ENCODE data around the gene GRAMD1B. TPM values are rescaled to one million over a fixed set of nuclear protein-coding genes. Genes with fewer than 3 reads are reported as not detected.

GRAMD1B gene
- total RNA-seq, 1 experiment from 2014 or later: 82.1 TPM

GRCh38 chr11:123562829-123563228, 132.8 kb downstream of the GRAMD1B start:
- Histone ChIP-seq H3K9me2 (replicated peaks; ENCODE audit: low read length) (no peaks in the 10 kb centered on the region), H3K9me3 (ENCODE audit: low read length) (no peaks in the 10 kb centered on the region), H4K20me1 (ENCODE audit: low read length) (no peaks in the 10 kb centered on the region; the same call in 1 of the 2 replicates), H2AFZ (ENCODE audit: low read length) (no peak overlapping the region), H3K4me3 (ENCODE audit: low read length) (no peak overlapping the region), H3K27ac (ENCODE audit: low read length) (no peak overlapping the region), H3K27me3 (ENCODE audit: low read length) (no peaks in the 10 kb centered on the region), H3K4me2 (ENCODE audit: low read length) (no peak overlapping the region), H3K36me3 (ENCODE audit: low read depth, low read length) (no peaks in the 10 kb centered on the region), H3K79me2 (ENCODE audit: low read length) (0 out of 2 replicates have a peak, but pooled peaks cover 3% of the 10 kb centered on the region), H3F3A (ENCODE audit: low read length, unreplicated experiment) (no peaks in the 10 kb centered on the region), H3K4me1 (ENCODE audit: insufficient read depth, low read length) (no peaks in the 10 kb centered on the region; the same call in 1 of the 2 replicates), H3K9ac (ENCODE audit: low read length) (no peak overlapping the region)
- DNase-seq (no peak), ATAC-seq (no peak)
- intact Hi-C loops (cut with micrococcal nuclease): no loop called here
- ChIA-PET POLR2A (ENCODE audit: unreplicated experiment) (no interaction called here), CTCF (no interaction called here)
- no TSS peak for BruUV-seq (replicated peaks)
- TF ChIP-seq CTCF (conservative IDR thresholded peaks at IDR 0.05; ENCODE audit: low read depth, low read length): no peak
- no peak for TF ChIP-seq EZH2 (IDR thresholded peaks at IDR 0.05; ENCODE audit: low read length, unreplicated experiment)
- TF ChIP-seq EZH2phosphoT487 (IDR thresholded peaks at IDR 0.05; ENCODE audit: borderline replicate concordance, low read length): no peak

GRCh38 chr11:123564221-123564620, 134.2 kb downstream of the GRAMD1B start:
- TF ChIP-seq EZH2phosphoT487 (IDR thresholded peaks at IDR 0.05; ENCODE audit: borderline replicate concordance, low read length): no peak
- no peak for TF ChIP-seq EZH2 (IDR thresholded peaks at IDR 0.05; ENCODE audit: low read length, unreplicated experiment)
- TF ChIP-seq CTCF (conservative IDR thresholded peaks at IDR 0.05; ENCODE audit: low read depth, low read length): no peak
- POLR2A ChIA-PET (ENCODE audit: unreplicated experiment): no interaction called here
- no peaks in the 10 kb centered on the region for H3K9me3 ChIP-seq (ENCODE audit: low read length)
- H3K4me2 ChIP-seq (ENCODE audit: low read length): no peak overlapping the region
- no peaks in the 10 kb centered on the region; the same call in 1 of the 2 replicates for H4K20me1 ChIP-seq (ENCODE audit: low read length)
- no peak overlapping the region for H3K9ac ChIP-seq (ENCODE audit: low read length)
- H3K79me2 ChIP-seq (ENCODE audit: low read length): 0 out of 2 replicates have a peak, but pooled peaks cover 3% of the 10 kb centered on the region
- no peaks in the 10 kb centered on the region for H3F3A ChIP-seq (ENCODE audit: low read length, unreplicated experiment)
- ATAC-seq: no peak
- no peak overlapping the region for H3K4me3 ChIP-seq (ENCODE audit: low read length)
- no peaks in the 10 kb centered on the region for H3K27me3 ChIP-seq (ENCODE audit: low read length)
- no peak for DNase-seq
- no TSS peak for BruUV-seq (replicated peaks)
- no peak overlapping the region for H3K27ac ChIP-seq (ENCODE audit: low read length)
- no peaks in the 10 kb centered on the region for H3K36me3 ChIP-seq (ENCODE audit: low read depth, low read length)
- no peaks in the 10 kb centered on the region; the same call in 1 of the 2 replicates for H3K4me1 ChIP-seq (ENCODE audit: insufficient read depth, low read length)
- H2AFZ ChIP-seq (ENCODE audit: low read length): no peak overlapping the region
- CTCF ChIA-PET: no interaction called here
- no peaks in the 10 kb centered on the region for H3K9me2 ChIP-seq (replicated peaks; ENCODE audit: low read length)
- intact Hi-C loops (cut with micrococcal nuclease): no loop called here

- Histone ChIP-seq H3F3A (ENCODE audit: low read length, unreplicated experiment) (no peaks in the 10 kb centered on the region), H3K9ac (ENCODE audit: low read length) (no peak overlapping the region), H4K20me1 (ENCODE audit: low read length) (no peaks in the 10 kb centered on the region), H3K79me2 (ENCODE audit: low read length) (0 out of 2 replicates have a peak, but pooled peaks cover 3% of the 10 kb centered on the region), H2AFZ (ENCODE audit: low read length) (no peak overlapping the region), H3K36me3 (ENCODE audit: low read depth, low read length) (no peaks in the 10 kb centered on the region), H3K9me3 (ENCODE audit: low read length) (no peaks in the 10 kb centered on the region), H3K4me2 (ENCODE audit: low read length) (no peak overlapping the region), H3K27me3 (ENCODE audit: low read length) (no peaks in the 10 kb centered on the region), H3K4me1 (ENCODE audit: insufficient read depth, low read length) (no peaks in the 10 kb centered on the region), H3K27ac (ENCODE audit: low read length) (no peak overlapping the region), H3K4me3 (ENCODE audit: low read length) (no peak overlapping the region), H3K9me2 (replicated peaks; ENCODE audit: low read length) (no peaks in the 10 kb centered on the region)
- DNase-seq: no peak
- POLR2A ChIA-PET (ENCODE audit: unreplicated experiment): no interaction called here
- intact Hi-C loops (cut with micrococcal nuclease): no loop called here
- no TSS peak for BruUV-seq (replicated peaks)
- ATAC-seq: no peak
- CTCF ChIA-PET: no interaction called here
- TF ChIP-seq CTCF (conservative IDR thresholded peaks at IDR 0.05; ENCODE audit: low read depth, low read length) (no peak), EZH2phosphoT487 (IDR thresholded peaks at IDR 0.05; ENCODE audit: borderline replicate concordance, low read length) (no peak)
Measured at GRCh38 chr11:123566852-123567251, 136.8 kb downstream of the GRAMD1B start.
